Body of pancreas (tissue), 4 donors: ENCODE measurements around the gene NME2. TPM values are rescaled to one million over a fixed set of nuclear protein-coding genes. Genes with fewer than 3 reads are reported as not detected.

ENCODE experiments used
- ATAC-seq: fragments of 150-250 bp; one replicate; pipeline ENCODE4 v1.9.1; 2016
- DNase-seq, 4 donors: peaks; one replicate each; pipeline ENCODE4 v3.0.0-alpha.2; 2019
- H3K27ac ChIP-seq, 4 donors: fragments of 200-600 bp; sonication (generic); 1 replicate in 3 of 4; 2 replicates in 1 of 4; pipeline versions ENCODE4 v1.5.1 to v1.6.1; 2016 to 2019; ENCODE audit warnings: mild to moderate bottlenecking in 1 of 4, mixed read lengths in 1 of 4, moderate library complexity in 1 of 4
- H3K27me3 ChIP-seq, 2 donors: fragments of 200-600 bp; sonication (generic); one replicate each; pipeline ENCODE4 v1.6.0; 2016; ENCODE audit warnings: mild to moderate bottlenecking in 1 of 2
- H3K36me3 ChIP-seq, 2 donors: fragments of 200-600 bp; sonication (generic); replicated peaks in 1 of 2; 2 replicates each; pipeline ENCODE4 v1.5.1; 2016; ENCODE audit warnings: low read depth in 2 of 2; ENCODE audit not compliant: insufficient read depth in 1 of 2
- H3K4me1 ChIP-seq: fragments of 200-600 bp; sonication (generic); one replicate; pipeline ENCODE4 v1.6.0; 2016
- H3K4me3 ChIP-seq, 2 donors: fragments of 200-600 bp; sonication (generic); 1 replicate in 1 of 2; 2 replicates in 1 of 2; pipeline ENCODE4 v1.5.1; 2016 to 2019
- H3K9me3 ChIP-seq, 3 donors: fragments of 200-600 bp; sonication (generic); 1 replicate in 2 of 3; 2 replicates in 1 of 3; pipeline ENCODE4 v1.5.1; 2016
- CTCF ChIP-seq, 7 experiments: fragments of 450-650 bp in 4 of 7; fragments of 200-600 bp in 3 of 7; sonication (generic) in 3 of 7; IDR thresholded peaks; one replicate each; pipeline ENCODE4 v1.5.1; 2016 to 2019; ENCODE audit warnings: antibody characterized with exemption in 7 of 7
- POLR2A ChIP-seq, 3 donors: fragments of 450-650 bp; IDR thresholded peaks; one replicate each; pipeline ENCODE4 v1.6.1; 2016; ENCODE audit warnings: antibody characterized with exemption in 3 of 3, mild to moderate bottlenecking in 2 of 3
- WGBS, 2 donors: methylation state at CpG; one replicate each; pipeline ENCODE4 v1.1.5; 2017; 5-methylcytosine and 5-hydroxymethylcytosine counted together
- intact Hi-C: fragments of 100-400 bp; cut with DNase I; formaldehyde crosslinking; loops from one replicate; pipeline ENCODE4 v1.15.1; 2023
- total RNA-seq, 2 donors: library from RNA; depleted of rRNA; stranded (reverse); fragments of >200 nt; gene quantifications; one replicate each; pipeline ENCODE4 v1.1.0, GENCODE V29; 2016

Gene NME2
- total RNA-seq, 2 donors from 2014 or later, result 108 to 172 TPM

GRCh38 chr17:51144266-51145022, 21.8 kb upstream of the NME2 start:
- Histone ChIP-seq H3K27me3 (no peaks in the 10 kb centered on the region), H3K9me3 (no peaks in the 10 kb centered on the region), H3K4me1 (peaks cover 4% of the 10 kb centered on the region), H3K36me3 (no peaks in the 10 kb centered on the region), H3K4me3 (no peak overlapping the region), H3K27ac (peak overlapping the region in 3 of 4 donors; percentile 4 to 57 (median 28))
- DNase-seq (no peak), ATAC-seq (peak; percentile 59)
- TF ChIP-seq POLR2A (IDR thresholded peaks at IDR 0.05) (no peak), CTCF (IDR thresholded peaks at IDR 0.05) (no peak)
- intact Hi-C loops, result no loop called here
- WGBS, 2 donors, result 54 to 65% methylated on average over 6 of the region's 6 CpGs

- intact Hi-C loops, result no loop called here
- no peak for TF ChIP-seq POLR2A (IDR thresholded peaks at IDR 0.05)
- TF ChIP-seq CTCF (IDR thresholded peaks at IDR 0.05), result no peak
- no peaks in the 10 kb centered on the region for H3K27me3 ChIP-seq
- no peak overlapping the region for H3K27ac ChIP-seq
- H3K9me3 ChIP-seq, result no peaks in the 10 kb centered on the region
- peaks cover 8% of the 10 kb centered on the region for H3K4me1 ChIP-seq
- no peaks in the 10 kb centered on the region for H3K36me3 ChIP-seq
- H3K4me3 ChIP-seq, result no peak overlapping the region
- ATAC-seq (no peak), DNase-seq (no peak)
- 83 to 89% methylated on average over 4 of the region's 4 CpGs for WGBS, 2 donors
Measured at GRCh38 chr17:51147650-51148049, 18.6 kb upstream of the NME2 start.

- Histone ChIP-seq H3K27me3 (no peaks in the 10 kb centered on the region), H3K4me1 (peaks cover 12% of the 10 kb centered on the region), H3K36me3 (no peaks in the 10 kb centered on the region), H3K9me3 (no peaks in the 10 kb centered on the region), H3K27ac (no peak overlapping the region), H3K4me3 (no peak overlapping the region)
- ATAC-seq (no peak), DNase-seq (no peak)
- intact Hi-C loops, result no loop called here
- WGBS, 2 donors, result 86 to 95% methylated on average over 2 of the region's 2 CpGs
- TF ChIP-seq POLR2A (IDR thresholded peaks at IDR 0.05) (no peak), CTCF (IDR thresholded peaks at IDR 0.05) (no peak)
Measured at GRCh38 chr17:51149163-51149562, 17.0 kb upstream of the NME2 start.

GRCh38 chr17:51150932-51151331, 15.3 kb upstream of the NME2 start:
- H3K36me3 ChIP-seq, result no peaks in the 10 kb centered on the region
- intact Hi-C loops, result loop anchor here (10.0 kb wide), 1 partner anchor 146 kb away; no protein-coding TSS in a partner anchor
- H3K4me3 ChIP-seq, result no peak overlapping the region
- DNase-seq, result no peak
- WGBS, 2 donors, result 80 to 87% methylated on average over 5 of the region's 5 CpGs
- TF ChIP-seq CTCF (IDR thresholded peaks at IDR 0.05) (no peak), POLR2A (IDR thresholded peaks at IDR 0.05) (no peak)
- no peaks in the 10 kb centered on the region for H3K27me3 ChIP-seq
- H3K9me3 ChIP-seq, result no peaks in the 10 kb centered on the region
- H3K27ac ChIP-seq, result no peak overlapping the region
- no peak for ATAC-seq
- peaks cover 21% of the 10 kb centered on the region for H3K4me1 ChIP-seq

- Histone ChIP-seq H3K9me3 (no peaks in the 10 kb centered on the region), H3K27me3 (no peaks in the 10 kb centered on the region), H3K36me3 (no peaks in the 10 kb centered on the region), H3K27ac (peak overlapping the region; percentile 77 to 86 (median 82)), H3K4me1 (peaks cover 21% of the 10 kb centered on the region), H3K4me3 (no peak overlapping the region)
- intact Hi-C loops, result loop anchor here (10.0 kb wide), 1 partner anchor 148 kb away; no protein-coding TSS in a partner anchor
- TF ChIP-seq CTCF (IDR thresholded peaks at IDR 0.05) (no peak), POLR2A (IDR thresholded peaks at IDR 0.05) (no peak)
- ATAC-seq (peak; percentile 39), DNase-seq (peak in 2 of 4 donors; percentile 10)
- WGBS, 2 donors, result 7 to 12% methylated on average over 8 of the region's 8 CpGs
Measured at GRCh38 chr17:51152766-51153209, 13.4 kb upstream of the NME2 start.
